HG03159 (cell line): Measurements from ENCODE around the gene SNCA.

Experiments
- ATAC-seq: cut with Tn5 transposase; IDR thresholded peaks from one replicate; pipeline ENCODE4 v1.9.1; 2021; ENCODE audit warnings: mild to moderate bottlenecking, moderate library complexity; ENCODE audit not compliant: unreplicated experiment

The SNCA gene

GRCh38 chr4:89712827-89713226, 124.1 kb downstream of the SNCA start:
- ATAC-seq = no peak

- ATAC-seq = no peak
These were observed 124.8 kb downstream of the SNCA start for GRCh38 chr4:89712141-89712540.

GRCh38 chr4:89708903-89709421, 128.0 kb downstream of the SNCA start:
- no peak for ATAC-seq

GRCh38 chr4:89707467-89707866, 129.5 kb downstream of the SNCA start:
- no peak for ATAC-seq

GRCh38 chr4:89704651-89705395, 132.1 kb downstream of the SNCA start:
- no peak for ATAC-seq

- no peak for ATAC-seq
These were observed 133.0 kb downstream of the SNCA start for GRCh38 chr4:89703829-89704590.

GRCh38 chr4:89700766-89701423, 136.1 kb downstream of the SNCA start:
- no peak for ATAC-seq

- no peak for ATAC-seq
These were observed 151.3 kb downstream of the SNCA start for GRCh38 chr4:89685690-89686089.

- no peak for ATAC-seq
These were observed 151.7 kb downstream of the SNCA start for GRCh38 chr4:89685277-89685676.

GRCh38 chr4:89684536-89684935, 152.4 kb downstream of the SNCA start:
- ATAC-seq = no peak

GRCh38 chr4:89682808-89683207, 154.2 kb downstream of the SNCA start:
- ATAC-seq = no peak

- ATAC-seq = no peak
These were observed 155.3 kb downstream of the SNCA start for GRCh38 chr4:89681671-89682070.

- ATAC-seq = no peak
These were observed 155.7 kb downstream of the SNCA start for GRCh38 chr4:89681219-89681618.

GRCh38 chr4:89674876-89675459, 162.0 kb downstream of the SNCA start:
- ATAC-seq = no peak
